ENCODE results near the gene CHL1.

The CHL1 gene

GRCh38 chr3:249587-250262 is 53.2 kb downstream of the CHL1 start:
- TF ChIP-seq CREB1 (IDR thresholded peaks at IDR 0.05; ENCODE audit: low read depth) (no peak), TCF12 (IDR thresholded peaks at IDR 0.05; ENCODE audit: low read depth) (no peak), MAX (IDR thresholded peaks at IDR 0.05) (no peak), RAD21 (IDR thresholded peaks at IDR 0.05; ENCODE audit: low read depth) (no peak), YY1 (IDR thresholded peaks at IDR 0.05; ENCODE audit: low read depth) (no peak), REST (IDR thresholded peaks at IDR 0.05; ENCODE audit: low read depth) (no peak)

GRCh38 chr3:256501-256900 is 59.9 kb downstream of the CHL1 start:
- no peak for TF ChIP-seq TCF12 (IDR thresholded peaks at IDR 0.05; ENCODE audit: low read depth)
- no peak for TF ChIP-seq NFIC (IDR thresholded peaks at IDR 0.05)
- TF ChIP-seq EGR1 (IDR thresholded peaks at IDR 0.05) = no peak
- TF ChIP-seq ZBTB7A (IDR thresholded peaks at IDR 0.05; ENCODE audit: low read depth) = no peak
- no peak for TF ChIP-seq MAX (IDR thresholded peaks at IDR 0.05)
- no peak for TF ChIP-seq TEAD4 (IDR thresholded peaks at IDR 0.05)
- TF ChIP-seq USF1 (IDR thresholded peaks at IDR 0.05) = no peak
- TF ChIP-seq REST (IDR thresholded peaks at IDR 0.05; ENCODE audit: low read depth) = no peak
- no peak for TF ChIP-seq TAF1 (IDR thresholded peaks at IDR 0.05; ENCODE audit: low read depth)
- TF ChIP-seq YY1 (IDR thresholded peaks at IDR 0.05; ENCODE audit: low read depth) = no peak
- TF ChIP-seq CREB1 (IDR thresholded peaks at IDR 0.05; ENCODE audit: low read depth) = no peak
- TF ChIP-seq CEBPB (IDR thresholded peaks at IDR 0.05) = no peak

- TF ChIP-seq EP300 (IDR thresholded peaks at IDR 0.05; ENCODE audit: borderline replicate concordance) = no peak
- TF ChIP-seq CREB1 (IDR thresholded peaks at IDR 0.05; ENCODE audit: low read depth) = no peak
- TF ChIP-seq TEAD4 (IDR thresholded peaks at IDR 0.05) = no peak
- no peak for TF ChIP-seq TAF1 (IDR thresholded peaks at IDR 0.05; ENCODE audit: low read depth)
- no peak for TF ChIP-seq TCF12 (IDR thresholded peaks at IDR 0.05; ENCODE audit: low read depth)
- no peak for TF ChIP-seq NFIC (IDR thresholded peaks at IDR 0.05)
- no peak for TF ChIP-seq CEBPB (IDR thresholded peaks at IDR 0.05)
- no peak for TF ChIP-seq REST (IDR thresholded peaks at IDR 0.05; ENCODE audit: low read depth)
- no peak for TF ChIP-seq YY1 (IDR thresholded peaks at IDR 0.05; ENCODE audit: low read depth)
- no peak for TF ChIP-seq FOXM1 (IDR thresholded peaks at IDR 0.05; ENCODE audit: borderline replicate concordance, low read depth)
- no peak for TF ChIP-seq USF1 (IDR thresholded peaks at IDR 0.05)
- no peak for TF ChIP-seq MAX (IDR thresholded peaks at IDR 0.05)
- TF ChIP-seq RAD21 (IDR thresholded peaks at IDR 0.05; ENCODE audit: low read depth) = no peak
Measured at GRCh38 chr3:257826-258225, 61.3 kb downstream of the CHL1 start.

GRCh38 chr3:260898-261297 is 64.3 kb downstream of the CHL1 start:
- TF ChIP-seq TCF12 (IDR thresholded peaks at IDR 0.05; ENCODE audit: low read depth) = no peak
- no peak for TF ChIP-seq ZBTB7A (IDR thresholded peaks at IDR 0.05; ENCODE audit: low read depth)
- no peak for TF ChIP-seq EGR1 (IDR thresholded peaks at IDR 0.05)

- TF ChIP-seq CREB1 (IDR thresholded peaks at IDR 0.05; ENCODE audit: low read depth) = no peak
- TF ChIP-seq MAX (IDR thresholded peaks at IDR 0.05) = no peak
- no peak for TF ChIP-seq NFIC (IDR thresholded peaks at IDR 0.05)
Measured at GRCh38 chr3:263393-263792, 66.8 kb downstream of the CHL1 start.

Measured in Ishikawa (cell line).